HG03457 (cell line): ENCODE results near the gene DDX51.

ENCODE experiments used
- ATAC-seq: cut with Tn5 transposase; IDR thresholded peaks from one replicate; pipeline ENCODE4 v1.9.1; 2021; ENCODE audit warnings: moderate number of reproducible peaks; ENCODE audit not compliant: unreplicated experiment

The DDX51 gene

GRCh38 chr12:132089407-132089910 lies 54.7 kb downstream of the DDX51 start:
- no peak for ATAC-seq
